MCF 10A (cell line): Measurements from ENCODE around the gene TRERF1. TPM values are rescaled to one million over a fixed set of nuclear protein-coding genes. Genes with fewer than 3 reads are reported as not detected.

Source experiments
- BruUV-seq: library from RNA; stranded (reverse); fragments of 400-500 nt; replicated peaks from 2 replicates; lab custom pipeline; 2021; lab: Mats Ljungman, UMichigan
- CTCF ChIA-PET: fragments of 300-600 bp; sonication (Branson Sonifier 250); formaldehyde crosslinking; extraction: SDS; loops from one replicate; lab custom pipeline; 2021; ENCODE audit warnings: antibody characterized with exemption, inconsistent platforms; lab: Yijun Ruan, JAX
- POLR2A ChIA-PET: fragments of 300-600, 350-650 bp; sonication (Branson Sonifier 250); formaldehyde crosslinking; extraction: SDS; loops from one replicate; lab custom pipeline; 2020; ENCODE audit warnings: antibody characterized with exemption, inconsistent platforms; lab: Yijun Ruan, JAX
- DNase-seq: peaks from one replicate; pipeline ENCODE4 v3.0.0-alpha.2; 2018; ENCODE audit not compliant: unreplicated experiment
- H3K27ac Mint-ChIP-seq: one replicate; pipeline ENCODE4 v1.8.0; 2022; ENCODE audit warnings: mild to moderate bottlenecking, low read depth, mixed read lengths; ENCODE audit not compliant: unreplicated experiment
- H3K27me3 Mint-ChIP-seq: one replicate; pipeline ENCODE4 v1.8.0; 2022; ENCODE audit warnings: mixed read lengths; ENCODE audit not compliant: insufficient read depth, unreplicated experiment
- H3K36me3 Mint-ChIP-seq: one replicate; pipeline ENCODE4 v1.8.0; 2022; ENCODE audit warnings: mild to moderate bottlenecking, moderate library complexity, mixed read lengths; ENCODE audit not compliant: insufficient read depth, unreplicated experiment
- H3K4me1 Mint-ChIP-seq: one replicate; pipeline ENCODE4 v1.8.0; 2022; ENCODE audit warnings: mixed read lengths; ENCODE audit not compliant: insufficient read depth, unreplicated experiment
- H3K4me3 Mint-ChIP-seq: one replicate; pipeline ENCODE4 v1.8.0; 2022; ENCODE audit warnings: mild to moderate bottlenecking, moderate library complexity, mixed read lengths; ENCODE audit not compliant: unreplicated experiment
- H3K9me3 Mint-ChIP-seq: one replicate; pipeline ENCODE4 v1.8.0; 2022; ENCODE audit warnings: mixed read lengths; ENCODE audit not compliant: unreplicated experiment
- intact Hi-C: fragments of 100-400 bp; cut with micrococcal nuclease; formaldehyde crosslinking; loops from 2 replicates; pipeline ENCODE4 v1.14.1; 2022
- total RNA-seq: library from RNA; stranded (reverse); gene quantifications from 2 replicates; pipeline ENCODE4 v1.2.3, GENCODE V29; 2022
- TF ChIP-seq, protein P1 (sequence below): fragments of 200-600 bp; IDR thresholded peaks from one replicate; pipeline ENCODE4 v1.8.0; 2022; ENCODE audit warnings: antibody characterized with exemption, mild to moderate bottlenecking; ENCODE audit not compliant: unreplicated experiment

Gene TRERF1
- total RNA-seq, 1 experiment from 2014 or later: 9.4 TPM

DNA sequence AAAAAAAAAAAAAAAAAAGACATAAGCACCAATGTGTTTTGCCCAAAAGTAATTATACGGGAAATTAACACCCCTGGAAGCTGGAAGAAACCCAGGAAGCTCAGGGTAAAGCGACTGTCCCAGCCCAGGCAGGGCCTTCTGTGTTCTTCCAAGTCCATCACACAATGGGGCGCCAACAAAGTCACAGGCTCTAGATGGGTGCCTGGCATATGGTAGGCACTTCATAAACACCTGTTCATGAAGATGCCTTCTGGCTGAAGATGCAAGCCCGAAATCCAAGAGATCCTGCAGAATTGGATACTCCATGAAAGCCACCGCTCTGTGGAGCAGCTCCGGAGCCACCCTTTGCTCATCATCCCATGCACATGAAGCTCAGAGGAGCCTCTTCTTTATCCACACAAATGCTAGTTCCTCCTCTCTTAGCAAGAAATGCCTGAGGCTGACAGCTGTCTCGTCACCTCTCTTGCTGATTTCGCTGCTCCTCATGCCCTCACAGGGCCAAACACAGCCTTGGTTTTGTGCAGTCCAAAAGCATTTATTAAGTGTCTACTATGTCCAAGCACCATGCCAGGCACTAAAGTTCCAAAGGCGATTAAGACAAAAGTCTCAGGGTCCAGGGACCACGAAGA, 76.6 kb downstream of the TRERF1 start:
- no TSS peak for BruUV-seq
- no peak for DNase-seq
- TF ChIP-seq, protein P1, sequence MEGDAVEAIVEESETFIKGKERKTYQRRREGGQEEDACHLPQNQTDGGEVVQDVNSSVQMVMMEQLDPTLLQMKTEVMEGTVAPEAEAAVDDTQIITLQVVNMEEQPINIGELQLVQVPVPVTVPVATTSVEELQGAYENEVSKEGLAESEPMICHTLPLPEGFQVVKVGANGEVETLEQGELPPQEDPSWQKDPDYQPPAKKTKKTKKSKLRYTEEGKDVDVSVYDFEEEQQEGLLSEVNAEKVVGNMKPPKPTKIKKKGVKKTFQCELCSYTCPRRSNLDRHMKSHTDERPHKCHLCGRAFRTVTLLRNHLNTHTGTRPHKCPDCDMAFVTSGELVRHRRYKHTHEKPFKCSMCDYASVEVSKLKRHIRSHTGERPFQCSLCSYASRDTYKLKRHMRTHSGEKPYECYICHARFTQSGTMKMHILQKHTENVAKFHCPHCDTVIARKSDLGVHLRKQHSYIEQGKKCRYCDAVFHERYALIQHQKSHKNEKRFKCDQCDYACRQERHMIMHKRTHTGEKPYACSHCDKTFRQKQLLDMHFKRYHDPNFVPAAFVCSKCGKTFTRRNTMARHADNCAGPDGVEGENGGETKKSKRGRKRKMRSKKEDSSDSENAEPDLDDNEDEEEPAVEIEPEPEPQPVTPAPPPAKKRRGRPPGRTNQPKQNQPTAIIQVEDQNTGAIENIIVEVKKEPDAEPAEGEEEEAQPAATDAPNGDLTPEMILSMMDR: no peak
- ChIA-PET POLR2A (interaction anchor here (0.5 to 4.0 kb wide), 4 partner anchors 28 to 189 kb away, joined by 3 to 38 read pairs (median 6); partner anchors contain the start of gene TRERF1), CTCF (no interaction called here)
- Mint-ChIP-seq H3K36me3 (peaks cover 33% of the 10 kb centered on the region), H3K27ac (no peak overlapping the region), H3K27me3 (no peaks in the 10 kb centered on the region), H3K4me3 (no peak overlapping the region), H3K4me1 (peaks cover 23% of the 10 kb centered on the region), H3K9me3 (peaks cover 7% of the 10 kb centered on the region)
- intact Hi-C loops: no loop called here

DNA sequence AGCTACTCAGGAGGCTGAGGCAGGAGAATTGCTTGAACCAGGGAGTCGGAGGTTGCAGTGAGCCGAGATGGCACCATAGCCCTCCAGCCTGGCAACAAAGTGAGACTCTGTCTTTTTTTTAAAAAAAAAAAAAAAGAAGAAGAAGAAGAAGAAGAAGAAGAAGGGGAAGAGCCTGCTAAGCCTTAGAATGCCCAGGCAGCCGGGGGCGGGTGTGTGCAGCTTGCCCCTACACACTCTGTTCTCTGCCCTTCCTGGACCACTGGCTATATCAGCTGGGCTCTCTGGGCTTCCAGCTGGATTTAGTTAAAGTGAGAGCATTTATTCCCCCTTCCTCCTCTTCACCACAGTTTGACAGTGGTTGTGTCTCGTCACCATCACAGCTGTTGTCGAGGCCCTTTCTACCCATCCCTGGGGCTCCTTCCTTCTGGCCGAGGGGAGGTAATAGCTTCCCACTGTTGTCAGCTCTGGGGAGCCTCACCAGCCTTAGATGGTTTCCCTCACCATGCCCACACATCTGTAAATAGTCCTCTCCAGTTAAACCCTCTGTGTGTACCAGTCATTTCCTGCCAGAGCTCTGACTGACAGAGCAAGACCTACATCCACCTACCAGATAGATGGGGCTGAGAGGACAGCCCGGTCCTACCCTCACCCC, 77.6 kb downstream of the TRERF1 start:
- intact Hi-C loops: no loop called here
- H3K27ac Mint-ChIP-seq: peak overlapping the region; percentile 55
- peaks cover 33% of the 10 kb centered on the region for H3K36me3 Mint-ChIP-seq
- H3K27me3 Mint-ChIP-seq: no peaks in the 10 kb centered on the region
- ChIA-PET CTCF (interaction anchor here (0.6 to 1.2 kb wide), 4 partner anchors 111 to 333 kb away, joined by 3 to 6 read pairs (median 4); no protein-coding TSS in a partner anchor), POLR2A (interaction anchor here (0.8 to 4.0 kb wide), 5 partner anchors 9 to 157 kb away, joined by 3 to 38 read pairs (median 4); partner anchors contain the start of gene TRERF1)
- peaks cover 31% of the 10 kb centered on the region for H3K4me1 Mint-ChIP-seq
- no peak overlapping the region for H3K4me3 Mint-ChIP-seq
- TF ChIP-seq, protein P1: no peak
- peaks cover 15% of the 10 kb centered on the region for H3K9me3 Mint-ChIP-seq
- BruUV-seq: no TSS peak
- peak; percentile 11 for DNase-seq

DNA sequence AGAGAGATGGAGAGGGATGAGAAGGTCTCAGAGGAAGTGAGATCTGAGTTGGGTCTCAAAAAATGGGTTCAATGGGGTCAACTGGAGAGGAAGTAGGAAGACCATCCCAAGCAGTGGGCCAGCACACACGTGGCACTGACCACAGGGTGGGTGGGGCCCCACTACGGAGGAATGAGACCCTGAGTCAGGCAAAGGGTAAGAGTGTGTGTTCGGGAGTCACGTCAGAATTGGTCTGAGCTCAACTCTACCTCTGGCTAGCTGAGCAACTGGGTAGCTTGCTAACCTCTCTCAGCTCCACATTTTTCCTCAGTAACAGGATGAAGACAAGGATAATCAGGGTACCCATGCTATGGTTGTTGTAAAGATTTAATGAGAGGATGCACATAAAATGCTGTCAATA, 79.0 kb downstream of the TRERF1 start:
- TF ChIP-seq, protein P1: no peak
- CTCF ChIA-PET: interaction anchor here (0.7 to 1.3 kb wide), 4 partner anchors 71 to 175 kb away, joined by 3 to 6 read pairs (median 3); no protein-coding TSS in a partner anchor

DNA sequence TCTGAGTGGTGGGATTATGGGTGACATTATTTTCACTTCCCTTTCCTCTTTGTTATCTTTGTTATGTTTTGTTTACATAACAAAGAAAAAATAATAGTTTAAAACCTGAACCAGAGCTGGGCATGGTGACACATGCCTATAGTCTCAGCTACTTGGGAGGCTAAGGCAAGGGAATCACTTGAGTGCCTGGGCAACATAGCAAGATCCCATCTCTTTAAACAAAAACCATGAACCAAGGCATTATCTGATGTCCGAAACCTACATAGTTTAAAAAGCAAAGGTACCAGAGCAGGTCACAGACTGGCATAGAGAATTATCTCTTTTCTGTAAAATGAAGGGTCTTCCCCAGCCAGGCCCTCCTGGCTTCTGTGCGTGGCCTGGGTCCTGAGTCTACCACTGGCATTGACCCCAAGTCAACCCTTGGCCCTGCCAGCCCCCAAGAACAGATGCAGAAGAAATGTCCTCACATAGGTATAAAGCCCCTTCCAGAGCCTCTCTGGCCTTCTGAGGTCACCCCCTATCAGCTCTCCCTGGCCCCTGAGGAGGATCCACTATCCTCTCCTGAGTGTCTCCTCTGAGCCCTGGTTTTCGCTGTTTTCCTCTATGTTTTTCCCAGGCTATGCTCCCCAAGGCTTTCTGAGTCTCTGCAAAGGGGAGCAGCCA, 81.3 kb downstream of the TRERF1 start:
- peaks cover 31% of the 10 kb centered on the region for H3K4me1 Mint-ChIP-seq
- peaks cover 15% of the 10 kb centered on the region for H3K9me3 Mint-ChIP-seq
- peaks cover 21% of the 10 kb centered on the region for H3K36me3 Mint-ChIP-seq
- TF ChIP-seq, protein P1: no peak
- DNase-seq: no peak
- peak overlapping the region; percentile 31 for H3K27ac Mint-ChIP-seq
- CTCF ChIA-PET: no interaction called here
- intact Hi-C loops: no loop called here
- H3K27me3 Mint-ChIP-seq: no peaks in the 10 kb centered on the region
- POLR2A ChIA-PET: no interaction called here
- H3K4me3 Mint-ChIP-seq: no peak overlapping the region
- BruUV-seq: no TSS peak

More for the DNA sequence above, 79.0 kb downstream of the TRERF1 start:
- no peak for DNase-seq
- H3K4me3 Mint-ChIP-seq: no peak overlapping the region
- intact Hi-C loops: no loop called here
- BruUV-seq: no TSS peak
- H3K9me3 Mint-ChIP-seq: peaks cover 15% of the 10 kb centered on the region
- peaks cover 31% of the 10 kb centered on the region for H3K4me1 Mint-ChIP-seq
- peak overlapping the region; percentile 55 for H3K27ac Mint-ChIP-seq
- peaks cover 28% of the 10 kb centered on the region for H3K36me3 Mint-ChIP-seq
- POLR2A ChIA-PET: interaction anchor here (0.8 to 4.0 kb wide), 4 partner anchors 19 to 80 kb away, joined by 3 to 38 read pairs (median 6); partner anchors contain the start of gene TRERF1
- H3K27me3 Mint-ChIP-seq: no peaks in the 10 kb centered on the region
